Neural cell (in vitro differentiated cells): ENCODE results near the gene VAPA.

ENCODE experiments used
- CTCF ChIP-seq: fragments of 450-650 bp; IDR thresholded peaks from 2 replicates; pipeline ENCODE4 v1.5.1; 2014; ENCODE audit warnings: antibody characterized with exemption, mild to moderate bottlenecking, moderate library complexity; ENCODE audit not compliant: poor library complexity, severe bottlenecking
- EP300 ChIP-seq: fragments of 450-650 bp; conservative IDR thresholded peaks from 2 replicates; pipeline ENCODE4 v1.6.1; 2014; ENCODE audit warnings: antibody characterized with exemption, mild to moderate bottlenecking, moderate library complexity; ENCODE audit not compliant: poor library complexity, severe bottlenecking
- EZH2 ChIP-seq: fragments of 200-600, 300-800 bp; shearing (Covaris generic), sonication (generic); IDR thresholded peaks from 2 replicates; pipeline ENCODE4 v1.6.1; 2014; ENCODE audit warnings: antibody characterized with exemption, low read length, borderline replicate concordance, mild to moderate bottlenecking; ENCODE audit not compliant: insufficient read depth, poor library complexity, severe bottlenecking
- MXI1 ChIP-seq: fragments of 450-650 bp; conservative IDR thresholded peaks from 2 replicates; pipeline ENCODE4 v1.6.1; 2014; ENCODE audit warnings: antibody characterized with exemption, mild to moderate bottlenecking; ENCODE audit not compliant: poor library complexity, severe bottlenecking
- POLR2AphosphoS5 ChIP-seq: IDR thresholded peaks from 2 replicates; pipeline ENCODE4 v1.6.1; 2012
- RAD21 ChIP-seq: fragments of 450-650 bp; conservative IDR thresholded peaks from 2 replicates; pipeline ENCODE4 v1.6.1; 2014; ENCODE audit warnings: antibody characterized with exemption, mild to moderate bottlenecking, moderate library complexity
- TAF1 ChIP-seq: IDR thresholded peaks from 2 replicates; pipeline ENCODE4 v1.6.1; 2012; ENCODE audit warnings: low read depth

- TF ChIP-seq RAD21 (no peak), CTCF (no peak), EP300 (no peak), EZH2 (no peak), MXI1 (no peak), TAF1 (no peak), POLR2AphosphoS5 (no peak)
Measured at GRCh38 chr18:9947248-9947647, 33.4 kb downstream of the VAPA start.
